ENCODE results near the gene NR0B2. TPM values are rescaled to one million over a fixed set of nuclear protein-coding genes. Genes with fewer than 3 reads are reported as not detected.
A peak's percentile ranks its signal among the peaks of the same experiment; 100 is the strongest.

NR0B2 gene
- total and polyA plus RNA-seq, 2 of the 13 experiments (the other 11 are each of a cell fraction or from before 2014, with no cell fraction given) = 72.5 to 133 TPM

GRCh38 chr1:26945138-26945537 is 31.4 kb upstream of the NR0B2 start (continued):
- peak; percentile 78; the same call in 1 of the 2 replicates for TF ChIP-seq ZBTB37 (CRISPR knock-in tag; IDR thresholded peaks at IDR 0.05)
- peak; percentile 67 for TF ChIP-seq PAXIP1 (CRISPR knock-in tag; conservative IDR thresholded peaks at IDR 0.05)
- 0 out of 2 replicates have a peak, but pooled peaks have one; percentile 48 for TF ChIP-seq ZNF224 (CRISPR knock-in tag; IDR thresholded peaks at IDR 0.05)
- 0 out of 2 replicates have a peak, but pooled peaks have one; percentile 27 for TF ChIP-seq ZNF605 (CRISPR knock-in tag; IDR thresholded peaks at IDR 0.05)
- no peak for TF ChIP-seq JARID2 (CRISPR knock-in tag; IDR thresholded peaks at IDR 0.05; ENCODE audit: insufficient replicate concordance)
- no peak for TF ChIP-seq ZNF563 (CRISPR knock-in tag; IDR thresholded peaks at IDR 0.05)
- peak; percentile 16; the same call in 1 of the 2 replicates for TF ChIP-seq HNF4G (IDR thresholded peaks at IDR 0.05; ENCODE audit: borderline replicate concordance, low read depth, low read length)
- no peak for TF ChIP-seq HNF4G (CRISPR knock-in tag; IDR thresholded peaks at IDR 0.05; ENCODE audit: borderline replicate concordance, low read depth)
- TF ChIP-seq HNF4A (CRISPR knock-in tag; IDR thresholded peaks at IDR 0.05) = peak; percentile 41; the same call in 1 of the 2 replicates
- peak; percentile 27; the same call in 1 of the 2 replicates for TF ChIP-seq BORCS8-MEF2B (CRISPR knock-in tag; IDR thresholded peaks at IDR 0.05)
- peak; percentile 63; the same call in 1 of the 2 replicates for TF ChIP-seq NR2F6 (IDR thresholded peaks at IDR 0.05)
- peak; percentile 42; the same call in 1 of the 2 replicates for TF ChIP-seq NR2F6 (CRISPR knock-in tag; IDR thresholded peaks at IDR 0.05)
- TF ChIP-seq ZNF784 (CRISPR knock-in tag; IDR thresholded peaks at IDR 0.05; ENCODE audit: borderline replicate concordance) = 0 out of 2 replicates have a peak, but pooled peaks have one; percentile 39
- 0 out of 2 replicates have a peak, but pooled peaks have one; percentile 28 for TF ChIP-seq PHF21A (CRISPR knock-in tag; IDR thresholded peaks at IDR 0.05)
- TF ChIP-seq, protein P1, sequence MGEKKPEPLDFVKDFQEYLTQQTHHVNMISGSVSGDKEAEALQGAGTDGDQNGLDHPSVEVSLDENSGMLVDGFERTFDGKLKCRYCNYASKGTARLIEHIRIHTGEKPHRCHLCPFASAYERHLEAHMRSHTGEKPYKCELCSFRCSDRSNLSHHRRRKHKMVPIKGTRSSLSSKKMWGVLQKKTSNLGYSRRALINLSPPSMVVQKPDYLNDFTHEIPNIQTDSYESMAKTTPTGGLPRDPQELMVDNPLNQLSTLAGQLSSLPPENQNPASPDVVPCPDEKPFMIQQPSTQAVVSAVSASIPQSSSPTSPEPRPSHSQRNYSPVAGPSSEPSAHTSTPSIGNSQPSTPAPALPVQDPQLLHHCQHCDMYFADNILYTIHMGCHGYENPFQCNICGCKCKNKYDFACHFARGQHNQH (CRISPR knock-in tag; IDR thresholded peaks at IDR 0.05) = no peak
- TF ChIP-seq FOXP4 (CRISPR knock-in tag; IDR thresholded peaks at IDR 0.05) = peak; percentile 20; the same call in 1 of the 2 replicates
- no peak for TF ChIP-seq ETV6 (CRISPR knock-in tag; conservative IDR thresholded peaks at IDR 0.05)
- TF ChIP-seq ZNF18 (CRISPR knock-in tag; IDR thresholded peaks at IDR 0.05; ENCODE audit: insufficient replicate concordance) = peak; percentile 45
- no peak for TF ChIP-seq ZNF547 (CRISPR knock-in tag; IDR thresholded peaks at IDR 0.05)

Measured in HepG2 (cell line).